Purkinje cell (primary cell): ENCODE measurements around the gene CMSS1. TPM values are rescaled to one million over a fixed set of nuclear protein-coding genes. Genes with fewer than 3 reads are reported as not detected.

ENCODE experiments used
- polyA plus RNA-seq: library from polyadenylated mRNA; unstranded; fragments of >200 nt; fragmentation: Nextera tagmentation; gene quantifications from 2 replicates; pipeline ENCODE4 v1.2.1, GENCODE V29; 2014

Gene CMSS1
- 118 and 128 TPM in 2 replicates for polyA plus RNA-seq

DNA sequence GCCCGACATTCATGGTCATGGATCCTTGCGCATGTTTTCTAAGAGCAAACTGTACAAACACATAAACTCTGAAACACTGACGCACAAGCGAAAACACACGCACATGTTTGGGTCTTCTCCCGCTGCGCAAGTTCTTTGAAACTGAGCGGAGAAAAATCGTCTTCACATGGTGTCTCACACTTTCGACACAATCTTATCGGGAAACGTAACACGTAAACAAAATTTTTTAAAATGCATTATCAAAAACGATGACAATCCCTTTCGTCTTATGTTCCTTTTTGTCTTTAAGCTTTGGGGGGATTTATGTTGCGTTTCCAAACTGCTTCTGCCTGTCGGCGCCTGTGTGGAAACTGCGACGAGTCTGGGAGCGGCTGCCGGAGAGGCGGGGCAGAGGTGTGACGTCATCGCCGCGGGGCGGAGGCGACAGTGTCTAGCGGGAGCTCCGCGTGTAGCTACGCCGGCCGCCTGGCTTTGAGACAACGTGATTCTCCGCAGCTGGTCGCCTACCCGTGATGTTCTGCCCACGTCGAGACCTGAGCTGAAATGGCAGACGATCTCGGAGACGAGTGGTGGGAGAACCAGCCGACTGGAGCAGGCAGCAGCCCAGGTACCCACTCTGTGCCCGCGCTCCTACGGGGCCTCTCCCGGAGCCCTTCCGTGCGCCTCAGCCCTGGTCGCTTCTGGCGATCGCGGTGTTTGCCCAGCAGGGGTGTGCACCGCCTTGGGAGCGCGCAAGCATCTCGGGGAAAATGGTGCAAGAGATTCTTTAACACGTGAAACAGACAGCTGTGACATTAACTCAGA lies at the start of gene CMSS1:
CMSS1 (plus strand) TSS at position 426 of the 804 bp plus-strand sequence.

DNA sequence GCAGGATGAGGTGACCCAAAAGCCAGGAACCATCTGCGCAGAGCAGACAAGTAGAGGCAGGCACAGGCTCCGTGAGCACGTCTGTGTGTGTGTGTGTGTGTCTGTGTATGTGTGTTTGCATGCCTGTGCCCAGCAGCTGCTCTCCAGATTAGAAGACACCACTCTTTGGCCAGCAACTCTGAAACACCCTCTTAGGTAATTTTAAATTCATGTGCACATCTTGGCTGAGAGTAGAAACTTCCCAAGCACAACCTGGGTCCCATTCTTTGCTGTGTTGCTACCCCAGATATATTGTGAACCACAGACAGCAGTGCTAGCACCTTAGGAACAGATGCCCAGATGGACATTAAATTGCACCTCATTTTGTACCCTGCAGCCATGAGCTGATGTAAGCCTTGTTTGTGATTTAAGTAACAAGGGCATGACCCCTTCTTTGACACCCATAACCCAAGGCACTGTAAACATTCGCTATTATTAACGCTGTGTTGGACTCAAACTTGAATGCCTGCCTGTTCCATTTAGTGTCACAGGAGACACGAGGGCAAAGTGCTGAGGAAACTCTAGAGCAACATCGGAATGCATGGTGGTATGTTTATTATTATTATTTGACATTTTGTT lies 296.9 kb downstream of the CMSS1 start, which contains the start of gene FILIP1L:
FILIP1L (minus strand) TSS at position 89 of the 618 bp plus-strand sequence.

Other genes starting within 250 kb of the CMSS1 start
- 4.9 and 9.1 TPM in 2 replicates for gene COL8A1, start 179.3 kb upstream of the CMSS1 start, polyA plus RNA-seq